ENCODE results near the gene TUFM. TPM values are rescaled to one million over a fixed set of nuclear protein-coding genes. Genes with fewer than 3 reads are reported as not detected.
A peak's percentile ranks its signal among the peaks of the same experiment; 100 is the strongest.
"Not testable (repeated sequence)": the region's sequence is repeated elsewhere in the genome, so short reads cannot be mapped to it uniquely, and the experiment has no call there.

Gene TUFM
- total RNA-seq, 1 donor from 2014 or later, result 67.8 TPM

GRCh38 chr16:28882551-28883160 lies 36.5 kb upstream of the TUFM start:
- H3K9ac ChIP-seq (ENCODE audit: low read depth in 1 of 3, low read length in 3 of 3), result peak overlapping the region; percentile 78 to 81 (median 79)
- H3K9me3 ChIP-seq (ENCODE audit: control insufficient read depth in 3 of 3, low read length in 3 of 3), result no peaks in the 10 kb centered on the region
- peak overlapping the region; percentile 63 to 69 (median 64) for H3K4me3 ChIP-seq (ENCODE audit: low read length in 3 of 3)
- peaks cover 34 to 39% (median 35%) of the 10 kb centered on the region in 3 donors for H3K36me3 ChIP-seq (ENCODE audit: control insufficient read depth in 3 of 3, insufficient read depth in 3 of 3, low read length in 3 of 3)
- H3K27me3 ChIP-seq (ENCODE audit: control insufficient read depth in 3 of 3, insufficient read depth in 3 of 3, low read length in 3 of 3), result peaks cover 3 to 6% (median 5%) of the 10 kb centered on the region in 3 donors
- peak overlapping the region; percentile 92 for H3K27ac ChIP-seq (ENCODE audit: low read depth, low read length)
- H3K4me1 ChIP-seq (ENCODE audit: control insufficient read depth in 3 of 3, insufficient read depth in 3 of 3, low read length in 3 of 3), result peaks cover 46 to 72% (median 63%) of the 10 kb centered on the region in 3 donors

GRCh38 chr16:28881565-28881964 lies 35.4 kb upstream of the TUFM start:
- H3K9me3 ChIP-seq (ENCODE audit: control insufficient read depth in 3 of 3, low read length in 3 of 3); H3K27me3 ChIP-seq (ENCODE audit: control insufficient read depth in 3 of 3, insufficient read depth in 3 of 3, low read length in 3 of 3): not testable (repeated sequence)
- Histone ChIP-seq H3K36me3 (ENCODE audit: control insufficient read depth in 3 of 3, insufficient read depth in 3 of 3, low read length in 3 of 3) (peaks cover 26 to 32% (median 28%) of the 10 kb centered on the region in 3 donors), H3K27ac (ENCODE audit: low read depth, low read length) (peak overlapping the region; percentile 92), H3K9ac (ENCODE audit: low read depth in 1 of 3, low read length in 3 of 3) (peak overlapping the region in 2 of 3 donors; percentile 84 to 89), H3K4me1 (ENCODE audit: control insufficient read depth in 3 of 3, insufficient read depth in 3 of 3, low read length in 3 of 3) (peaks cover 48 to 75% (median 70%) of the 10 kb centered on the region in 3 donors), H3K4me3 (ENCODE audit: low read length in 3 of 3) (peak overlapping the region in 2 of 3 donors; percentile 0 to 87)

DNA sequence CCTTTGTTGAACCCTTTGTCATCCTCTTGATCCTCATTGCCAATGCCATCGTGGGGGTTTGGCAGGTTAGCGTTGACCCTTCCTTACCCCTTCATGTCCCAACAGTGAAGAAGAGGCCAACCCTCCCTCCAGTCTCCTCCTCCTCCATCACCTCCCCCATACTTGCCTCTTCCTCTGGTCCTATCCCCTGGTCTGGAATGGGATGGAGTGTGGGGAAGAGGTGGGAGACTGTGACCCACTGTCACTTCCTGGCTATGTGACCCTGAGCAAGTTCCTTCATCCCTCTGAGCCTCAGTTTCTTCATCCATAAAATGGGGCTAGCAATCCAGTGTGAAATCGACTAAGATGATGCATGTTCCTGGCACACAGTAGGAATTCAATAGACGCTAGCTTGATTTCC lies 34.8 kb upstream of the TUFM start:
- Histone ChIP-seq H3K27me3 (ENCODE audit: control insufficient read depth in 3 of 3, insufficient read depth in 3 of 3, low read length in 3 of 3) (peaks cover 3 to 6% (median 5%) of the 10 kb centered on the region in 3 donors), H3K36me3 (ENCODE audit: control insufficient read depth in 3 of 3, insufficient read depth in 3 of 3, low read length in 3 of 3) (peaks cover 21 to 27% (median 24%) of the 10 kb centered on the region in 3 donors), H3K9me3 (ENCODE audit: control insufficient read depth in 3 of 3, low read length in 3 of 3) (no peaks in the 10 kb centered on the region), H3K9ac (ENCODE audit: low read depth in 1 of 3, low read length in 3 of 3) (peak overlapping the region; percentile 60 to 89 (median 84)), H3K27ac (ENCODE audit: low read depth, low read length) (peak overlapping the region; percentile 96), H3K4me1 (ENCODE audit: control insufficient read depth in 3 of 3, insufficient read depth in 3 of 3, low read length in 3 of 3) (peaks cover 47 to 77% (median 76%) of the 10 kb centered on the region in 3 donors), H3K4me3 (ENCODE audit: low read length in 3 of 3) (peak overlapping the region; percentile 73 to 87 (median 83))

GRCh38 chr16:28880589-28880915 lies 34.4 kb upstream of the TUFM start:
- H3K27ac ChIP-seq (ENCODE audit: low read depth, low read length), result peak overlapping the region; percentile 96

GRCh38 chr16:28879841-28880588 lies 33.9 kb upstream of the TUFM start:
- Histone ChIP-seq H3K9me3 (ENCODE audit: control insufficient read depth in 3 of 3, low read length in 3 of 3) (no peaks in the 10 kb centered on the region), H3K36me3 (ENCODE audit: control insufficient read depth in 3 of 3, insufficient read depth in 3 of 3, low read length in 3 of 3) (peaks cover 18 to 20% (median 19%) of the 10 kb centered on the region in 3 donors), H3K4me1 (ENCODE audit: control insufficient read depth in 3 of 3, insufficient read depth in 3 of 3, low read length in 3 of 3) (peaks cover 50 to 86% (median 80%) of the 10 kb centered on the region in 3 donors), H3K27ac (ENCODE audit: low read depth, low read length) (peak overlapping the region; percentile 96), H3K27me3 (ENCODE audit: control insufficient read depth in 3 of 3, insufficient read depth in 3 of 3, low read length in 3 of 3) (peaks cover 3 to 6% (median 5%) of the 10 kb centered on the region in 3 donors), H3K9ac (ENCODE audit: low read depth in 1 of 3, low read length in 3 of 3) (peak overlapping the region; percentile 86 to 98 (median 90)), H3K4me3 (ENCODE audit: low read length in 3 of 3) (peak overlapping the region; percentile 84 to 87 (median 85))

More at GRCh38 chr16:28880589-28880915, 34.4 kb upstream of the TUFM start:
- peaks cover 3 to 6% (median 5%) of the 10 kb centered on the region in 3 donors for H3K27me3 ChIP-seq (ENCODE audit: control insufficient read depth in 3 of 3, insufficient read depth in 3 of 3, low read length in 3 of 3)
- peak overlapping the region; percentile 73 to 87 (median 83) for H3K4me3 ChIP-seq (ENCODE audit: low read length in 3 of 3)
- peaks cover 19 to 24% (median 23%) of the 10 kb centered on the region in 3 donors for H3K36me3 ChIP-seq (ENCODE audit: control insufficient read depth in 3 of 3, insufficient read depth in 3 of 3, low read length in 3 of 3)
- peaks cover 48 to 80% (median 77%) of the 10 kb centered on the region in 3 donors for H3K4me1 ChIP-seq (ENCODE audit: control insufficient read depth in 3 of 3, insufficient read depth in 3 of 3, low read length in 3 of 3)
- H3K9me3 ChIP-seq (ENCODE audit: control insufficient read depth in 3 of 3, low read length in 3 of 3), result no peaks in the 10 kb centered on the region
- peak overlapping the region; percentile 60 to 89 (median 84) for H3K9ac ChIP-seq (ENCODE audit: low read depth in 1 of 3, low read length in 3 of 3)

DNA sequence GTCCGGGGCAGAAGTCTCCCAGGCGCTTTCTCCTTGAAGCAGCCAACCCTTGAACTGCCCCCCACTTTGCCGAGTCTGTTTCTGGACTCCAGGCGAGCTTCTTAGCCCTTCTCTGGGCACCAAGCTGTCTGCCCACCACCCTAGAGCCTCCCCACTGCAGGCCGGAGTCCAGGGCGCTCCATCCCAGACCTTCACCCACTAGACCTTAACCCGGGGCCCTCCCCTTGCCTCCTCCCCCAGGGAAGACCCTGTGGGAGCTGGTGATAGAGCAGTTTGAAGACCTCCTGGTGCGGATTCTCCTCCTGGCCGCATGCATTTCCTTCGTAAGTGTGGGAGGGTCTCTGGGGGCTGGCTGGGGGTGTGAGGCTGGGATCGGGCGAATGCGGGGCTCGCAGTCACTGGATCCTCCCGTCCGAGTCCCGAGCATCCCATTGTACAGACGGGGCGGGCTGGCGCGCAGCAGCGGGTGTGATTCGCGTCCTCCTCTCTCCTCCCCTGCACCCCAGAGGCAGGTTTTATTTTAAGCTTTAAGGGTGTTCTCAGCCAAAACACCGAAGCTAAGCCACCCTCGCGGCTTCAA lies 33.2 kb upstream of the TUFM start:
- peak overlapping the region; percentile 86 to 98 (median 90) for H3K9ac ChIP-seq (ENCODE audit: low read depth in 1 of 3, low read length in 3 of 3)

GRCh38 chr16:28878083-28878926 lies 32.2 kb upstream of the TUFM start, which contains the start of gene ATP2A1:
Gene ATP2A1, plus strand, starts transcription at chr16:28878488. Its CDS starts 184 bp downstream, at chr16:28878672.
- no peaks in the 10 kb centered on the region for H3K9me3 ChIP-seq (ENCODE audit: control insufficient read depth in 3 of 3, low read length in 3 of 3)
- H3K27ac ChIP-seq (ENCODE audit: low read depth, low read length), result peak within 1 kb of the TSS; percentile 96
- peaks cover 3 to 6% (median 5%) of the 10 kb centered on the region in 3 donors for H3K27me3 ChIP-seq (ENCODE audit: control insufficient read depth in 3 of 3, insufficient read depth in 3 of 3, low read length in 3 of 3)
- H3K4me1 ChIP-seq (ENCODE audit: control insufficient read depth in 3 of 3, insufficient read depth in 3 of 3, low read length in 3 of 3), result peaks cover 44 to 80% (median 77%) of the 10 kb centered on the region in 3 donors
- H3K4me3 ChIP-seq (ENCODE audit: low read length in 3 of 3), result peak within 1 kb of the TSS; percentile 84 to 87 (median 85)
- peaks cover 11 to 16% (median 14%) of the 10 kb centered on the region in 3 donors for H3K36me3 ChIP-seq (ENCODE audit: control insufficient read depth in 3 of 3, insufficient read depth in 3 of 3, low read length in 3 of 3)
- peak within 1 kb of the TSS; percentile 86 to 98 (median 90) for H3K9ac ChIP-seq (ENCODE audit: low read depth in 1 of 3, low read length in 3 of 3)

More for the DNA sequence above, 33.2 kb upstream of the TUFM start:
- H3K36me3 ChIP-seq (ENCODE audit: control insufficient read depth in 3 of 3, insufficient read depth in 3 of 3, low read length in 3 of 3), result peaks cover 16 to 18% (median 17%) of the 10 kb centered on the region in 3 donors
- no peaks in the 10 kb centered on the region for H3K9me3 ChIP-seq (ENCODE audit: control insufficient read depth in 3 of 3, low read length in 3 of 3)
- peak overlapping the region; percentile 84 to 87 (median 85) for H3K4me3 ChIP-seq (ENCODE audit: low read length in 3 of 3)
- H3K4me1 ChIP-seq (ENCODE audit: control insufficient read depth in 3 of 3, insufficient read depth in 3 of 3, low read length in 3 of 3), result peaks cover 52 to 87% (median 80%) of the 10 kb centered on the region in 3 donors
- H3K27me3 ChIP-seq (ENCODE audit: control insufficient read depth in 3 of 3, insufficient read depth in 3 of 3, low read length in 3 of 3), result peaks cover 3 to 6% (median 5%) of the 10 kb centered on the region in 3 donors
- peak overlapping the region; percentile 96 for H3K27ac ChIP-seq (ENCODE audit: low read depth, low read length)

DNA sequence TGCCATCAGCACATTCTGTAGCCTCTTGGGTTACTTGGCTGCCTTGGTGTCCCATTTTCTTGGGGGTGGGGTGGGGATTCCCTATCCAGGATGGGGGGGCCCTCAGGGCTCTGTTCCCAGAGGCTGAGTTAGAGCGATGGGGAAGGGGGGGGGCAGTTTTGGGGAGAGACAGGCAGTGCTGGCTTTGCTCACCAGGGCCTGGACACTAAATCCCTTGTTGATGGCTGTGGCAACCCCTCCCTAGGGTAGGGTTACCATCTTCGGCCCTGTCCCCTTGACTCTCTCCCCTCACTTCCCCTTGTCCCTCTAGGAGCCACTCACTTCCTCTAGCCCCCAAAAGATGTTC lies 31.5 kb upstream of the TUFM start:
- Histone ChIP-seq H3K36me3 (ENCODE audit: control insufficient read depth in 3 of 3, insufficient read depth in 3 of 3, low read length in 3 of 3) (peaks cover 15 to 22% (median 19%) of the 10 kb centered on the region in 3 donors), H3K4me3 (ENCODE audit: low read length in 3 of 3) (peak overlapping the region; percentile 56 to 87 (median 67)), H3K9ac (ENCODE audit: low read depth in 1 of 3, low read length in 3 of 3) (peak overlapping the region; percentile 29 to 98 (median 90)), H3K27ac (ENCODE audit: low read depth, low read length) (peak overlapping the region; percentile 96), H3K27me3 (ENCODE audit: control insufficient read depth in 3 of 3, insufficient read depth in 3 of 3, low read length in 3 of 3) (peaks cover 3 to 5% (median 3%) of the 10 kb centered on the region in 3 donors), H3K4me1 (ENCODE audit: control insufficient read depth in 3 of 3, insufficient read depth in 3 of 3, low read length in 3 of 3) (peaks cover 43 to 74% (median 71%) of the 10 kb centered on the region in 3 donors), H3K9me3 (ENCODE audit: control insufficient read depth in 3 of 3, low read length in 3 of 3) (no peaks in the 10 kb centered on the region)

All from skeletal muscle tissue (tissue), 4 donors.